H9 (cell line): ENCODE data around the gene ETV4. TPM values are rescaled to one million over a fixed set of nuclear protein-coding genes. Genes with fewer than 3 reads are reported as not detected.

Experiments used
- DNase-seq: peaks from one replicate; pipeline ENCODE4 v3.0.0-alpha.2; 2017
- H2AFZ ChIP-seq: one replicate; pipeline ENCODE4 v1.6.1; 2013; ENCODE audit warnings: mild to moderate bottlenecking, low read length, control low read depth, moderate library complexity
- H2AK5ac ChIP-seq: 2 replicates; pipeline ENCODE4 v1.6.1; 2013; ENCODE audit warnings: low read length, control low read depth, mixed read lengths; ENCODE audit not compliant: insufficient read length
- H2BK120ac ChIP-seq: one replicate; pipeline ENCODE4 v1.6.1; 2013; ENCODE audit warnings: low read depth, mild to moderate bottlenecking, low read length, control low read depth, inconsistent platforms; ENCODE audit not compliant: poor library complexity, severe bottlenecking
- H2BK12ac ChIP-seq: 2 replicates; pipeline ENCODE4 v1.6.1; 2013; ENCODE audit warnings: low read length, control low read depth, mixed read lengths, low read depth; ENCODE audit not compliant: insufficient read length
- H2BK15ac ChIP-seq: 2 replicates; pipeline ENCODE4 v1.6.1; 2013; ENCODE audit warnings: low read depth, low read length, control low read depth
- H2BK20ac ChIP-seq: one replicate; pipeline ENCODE4 v1.6.1; 2013; ENCODE audit warnings: low read depth, mild to moderate bottlenecking, low read length, control low read depth, inconsistent platforms; ENCODE audit not compliant: poor library complexity, severe bottlenecking
- H2BK5ac ChIP-seq: 2 replicates; pipeline ENCODE4 v1.6.1; 2013; ENCODE audit warnings: low read length, control low read depth, mixed read lengths; ENCODE audit not compliant: insufficient read length
- H3K14ac ChIP-seq: 2 replicates; pipeline ENCODE4 v1.6.1; 2013; ENCODE audit warnings: low read length, control low read depth; ENCODE audit not compliant: insufficient read depth
- H3K18ac ChIP-seq: 2 replicates; pipeline ENCODE4 v1.6.1; 2013; ENCODE audit warnings: low read depth, mild to moderate bottlenecking, mixed read lengths, low read length, control low read depth; ENCODE audit not compliant: insufficient read length
- H3K23ac ChIP-seq: 2 replicates; pipeline ENCODE4 v1.6.1; 2013; ENCODE audit warnings: low read length, control low read depth, mixed read lengths, low read depth; ENCODE audit not compliant: insufficient read length
- H3K23me2 ChIP-seq: 2 replicates; pipeline ENCODE4 v1.6.1; 2013; ENCODE audit warnings: low read depth, mild to moderate bottlenecking, mixed read lengths, low read length, control low read depth; ENCODE audit not compliant: insufficient read length, poor library complexity, severe bottlenecking
- H3K27ac ChIP-seq: 2 replicates; pipeline ENCODE4 v1.5.1; 2013; ENCODE audit warnings: low read length, control low read depth, mixed read lengths, low read depth; ENCODE audit not compliant: insufficient read length
- H3K27me3 ChIP-seq: 2 replicates; pipeline ENCODE4 v1.6.1; 2013; ENCODE audit warnings: low read length, control low read depth, inconsistent platforms; ENCODE audit not compliant: insufficient read depth
- H3K4ac ChIP-seq: 2 replicates; pipeline ENCODE4 v1.6.1; 2013; ENCODE audit warnings: low read depth, mild to moderate bottlenecking, control low read depth, inconsistent platforms, low read length, moderate library complexity
- H3K4me1 ChIP-seq: 2 replicates; pipeline ENCODE4 v1.6.1; 2013; ENCODE audit warnings: low read length, control low read depth, inconsistent platforms; ENCODE audit not compliant: insufficient read depth
- H3K4me2 ChIP-seq: 2 replicates; pipeline ENCODE4 v1.6.1; 2013; ENCODE audit warnings: low read length, control low read depth, mixed read lengths; ENCODE audit not compliant: insufficient read length, insufficient read depth
- H3K56ac ChIP-seq: 2 replicates; pipeline ENCODE4 v1.6.1; 2013; ENCODE audit warnings: low read depth, mild to moderate bottlenecking, mixed read lengths, low read length, control low read depth; ENCODE audit not compliant: insufficient read length
- H3K79me1 ChIP-seq: 2 replicates; pipeline ENCODE4 v1.6.1; 2013; ENCODE audit warnings: low read depth, mild to moderate bottlenecking, moderate library complexity, low read length, control low read depth, inconsistent platforms; ENCODE audit not compliant: insufficient read depth, poor library complexity, severe bottlenecking
- H3K79me2 ChIP-seq: 2 replicates; pipeline ENCODE4 v1.6.1; 2013; ENCODE audit warnings: low read length, control low read depth, inconsistent platforms; ENCODE audit not compliant: insufficient read depth
- H3K9ac ChIP-seq: 2 replicates; pipeline ENCODE4 v1.6.1; 2013; ENCODE audit warnings: low read length, control low read depth, mixed read lengths; ENCODE audit not compliant: insufficient read length; ENCODE audit errors: extremely low read depth
- H3K9me3 ChIP-seq: one replicate; pipeline ENCODE4 v1.6.1; 2013; ENCODE audit warnings: low read depth, low read length, inconsistent platforms; ENCODE audit not compliant: control insufficient read depth
- H3T11ph ChIP-seq: one replicate; pipeline ENCODE4 v1.6.1; 2013; ENCODE audit warnings: mild to moderate bottlenecking, low read length, control low read depth, inconsistent platforms
- H4K20me1 ChIP-seq: one replicate; pipeline ENCODE4 v1.6.1; 2013; ENCODE audit not compliant: control insufficient read depth, insufficient read length, insufficient read depth
- H4K5ac ChIP-seq: 2 replicates; pipeline ENCODE4 v1.6.1; 2013; ENCODE audit warnings: low read depth, mild to moderate bottlenecking, mixed read lengths, low read length, control low read depth; ENCODE audit not compliant: insufficient read length
- H4K8ac ChIP-seq: replicated peaks from 2 replicates; pipeline ENCODE4 v1.6.1; 2013; ENCODE audit warnings: low read length, control low read depth, mixed read lengths, low read depth; ENCODE audit not compliant: insufficient read length
- H4K91ac ChIP-seq: 2 replicates; pipeline ENCODE4 v1.6.1; 2013; ENCODE audit warnings: low read depth, mild to moderate bottlenecking, moderate library complexity, mixed read lengths, low read length, control low read depth; ENCODE audit not compliant: insufficient read length
- H3K27ac Mint-ChIP-seq, 3 experiments: 2 replicates in 2 of 3; 3 replicates in 1 of 3; pipeline ENCODE4 v1.8.0; 2020 to 2021; ENCODE audit warnings: mixed read lengths in 3 of 3, mild to moderate bottlenecking in 1 of 3, moderate library complexity in 1 of 3
- H3K27me3 Mint-ChIP-seq: 2 replicates; pipeline ENCODE4 v1.8.0; 2021; ENCODE audit warnings: low read depth, mild to moderate bottlenecking, moderate library complexity, mixed read lengths
- H3K36me3 Mint-ChIP-seq, 3 experiments: 2 replicates in 2 of 3; 3 replicates in 1 of 3; pipeline ENCODE4 v1.8.0; 2020 to 2021; ENCODE audit warnings: low read depth in 3 of 3, mixed read lengths in 3 of 3; ENCODE audit not compliant: insufficient read depth in 1 of 3
- H3K4me1 Mint-ChIP-seq, 2 experiments: 2 replicates each; pipeline ENCODE4 v1.8.0; 2020; ENCODE audit warnings: mixed read lengths in 2 of 2
- H3K4me3 Mint-ChIP-seq, 2 experiments: 2 replicates in 1 of 2; 3 replicates in 1 of 2; pipeline ENCODE4 v1.8.0; 2020 to 2021; ENCODE audit warnings: mild to moderate bottlenecking in 2 of 2, mixed read lengths in 2 of 2, moderate library complexity in 1 of 2
- H3K9me3 Mint-ChIP-seq, 2 experiments: 2 replicates in 1 of 2; 3 replicates in 1 of 2; pipeline ENCODE4 v1.8.0; 2020; ENCODE audit warnings: mild to moderate bottlenecking in 2 of 2, mixed read lengths in 2 of 2, moderate library complexity in 1 of 2
- CTCF ChIP-seq: fragments of 200-600 bp; sonication (generic); conservative IDR thresholded peaks from 3 replicates; pipeline ENCODE4 v1.8.0; 2021; ENCODE audit warnings: antibody characterized with exemption, mild to moderate bottlenecking
- WGBS: extraction: QIAGEN DNeasy Blood & Tissue Kit; methylation state at CpG from one replicate; pipeline ENCODE4 v1.1.7; 2013; ENCODE audit warnings: missing lambda C conversion rate, low lambda C conversion rate, mixed read lengths; ENCODE audit not compliant: insufficient read length; ENCODE audit errors: extremely low coverage; 5-methylcytosine and 5-hydroxymethylcytosine counted together
- total RNA-seq: library from RNA; stranded (reverse); gene quantifications from 2 replicates; pipeline ENCODE4 v1.2.1, GENCODE V29; 2021

ETV4 gene
- total RNA-seq, 1 experiment from 2014 or later: 74.4 TPM

DNA sequence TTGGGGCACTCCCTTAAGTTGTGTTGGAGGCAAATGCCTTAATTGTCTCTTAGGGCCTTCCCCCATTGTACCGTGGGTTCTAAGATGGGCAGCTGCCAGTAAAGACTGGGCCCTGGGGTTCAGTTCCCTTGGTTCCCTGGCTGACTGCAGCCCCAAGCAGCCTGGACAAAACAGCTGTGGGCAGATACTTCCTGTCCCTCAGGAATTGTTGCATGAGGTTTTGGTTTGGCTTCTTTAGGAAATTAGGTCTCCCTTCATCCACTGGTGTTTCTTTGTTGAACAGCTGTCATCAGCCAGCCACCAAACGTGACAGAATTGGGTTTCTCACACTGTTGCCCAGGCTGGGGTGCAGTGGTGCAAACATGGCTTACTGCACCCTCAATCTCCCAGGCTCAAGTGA lies 42.0 kb upstream of the ETV4 start:
- Histone ChIP-seq H3K79me1 (no peaks in the 10 kb centered on the region), H2BK12ac (no peak overlapping the region), H2BK120ac (no peak overlapping the region), H2BK5ac (no peak overlapping the region), H3T11ph (no peak overlapping the region), H3K23me2 (no peaks in the 10 kb centered on the region), H3K56ac (no peak overlapping the region), H4K5ac (no peak overlapping the region), H3K27ac (no peak overlapping the region), H3K9ac (no peak overlapping the region), H2AFZ (no peak overlapping the region), H2AK5ac (no peak overlapping the region), H3K4ac (no peak overlapping the region), H3K4me1 (no peaks in the 10 kb centered on the region), H3K27me3 (no peaks in the 10 kb centered on the region), H3K23ac (no peak overlapping the region), H3K14ac (no peak overlapping the region), H2BK20ac (no peak overlapping the region), H3K79me2 (no peaks in the 10 kb centered on the region), H2BK15ac (no peak overlapping the region), H3K4me2 (no peak overlapping the region), H3K18ac (no peak overlapping the region), H3K9me3 (no peaks in the 10 kb centered on the region), H4K8ac (no peak overlapping the region), H4K91ac (no peak overlapping the region), H4K20me1 (no peaks in the 10 kb centered on the region)
- Mint-ChIP-seq H3K4me3 (no peak overlapping the region), H3K9me3 (peaks cover 0 to 6% of the 10 kb centered on the region in 2 experiments; a peak in 2 of 5 replicates), H3K27me3 (0 out of 2 replicates have a peak, but pooled peaks cover 2% of the 10 kb centered on the region), H3K27ac (no peak overlapping the region; a peak in 1 of 7 replicates), H3K36me3 (peaks cover 0 to 4% (median 0%) of the 10 kb centered on the region in 3 experiments; a peak in 1 of 7 replicates), H3K4me1 (peaks cover 10 to 18% of the 10 kb centered on the region in 2 experiments)
- TF ChIP-seq CTCF: no peak
- DNase-seq: no peak
- no CpG with 5 or more reads among the region's 2 CpGs for WGBS
